ENCODE results near the gene EYA2.

Gene EYA2

GRCh38 chr20:47233333-47234188, 338.9 kb downstream of the EYA2 start:
- peaks cover 2% of the 10 kb centered on the region for H3K4me1 Mint-ChIP-seq
- peaks cover 43% of the 10 kb centered on the region for H3K36me3 Mint-ChIP-seq (ENCODE audit: low read depth)
- ATAC-seq, result no peak
- H3K4me3 Mint-ChIP-seq, result no peak overlapping the region
- peak overlapping the region; percentile 50 for H3K27ac Mint-ChIP-seq
- H3K27me3 Mint-ChIP-seq, result no peaks in the 10 kb centered on the region
- DNase-seq, result no peak
- H3K9me3 Mint-ChIP-seq, result no peaks in the 10 kb centered on the region

GRCh38 chr20:47235111-47235510, 340.5 kb downstream of the EYA2 start:
- H3K4me3 Mint-ChIP-seq, result no peak overlapping the region
- DNase-seq (no peak), ATAC-seq (no peak)
- H3K27ac Mint-ChIP-seq, result no peak overlapping the region
- peaks cover 2% of the 10 kb centered on the region for H3K4me1 Mint-ChIP-seq
- peaks cover 49% of the 10 kb centered on the region for H3K36me3 Mint-ChIP-seq (ENCODE audit: low read depth)
- no peaks in the 10 kb centered on the region for H3K27me3 Mint-ChIP-seq
- H3K9me3 Mint-ChIP-seq, result no peaks in the 10 kb centered on the region

- Mint-ChIP-seq H3K36me3 (ENCODE audit: low read depth) (peaks cover 43% of the 10 kb centered on the region), H3K27ac (no peak overlapping the region), H3K4me1 (no peaks in the 10 kb centered on the region), H3K4me3 (no peak overlapping the region), H3K9me3 (no peaks in the 10 kb centered on the region), H3K27me3 (no peaks in the 10 kb centered on the region)
- no peak for ATAC-seq
- no peak for DNase-seq
Measured at GRCh38 chr20:47235853-47236638, 341.4 kb downstream of the EYA2 start.

- Mint-ChIP-seq H3K9me3 (no peaks in the 10 kb centered on the region), H3K36me3 (ENCODE audit: low read depth) (peaks cover 41% of the 10 kb centered on the region), H3K4me1 (no peaks in the 10 kb centered on the region), H3K27me3 (no peaks in the 10 kb centered on the region), H3K4me3 (no peak overlapping the region), H3K27ac (no peak overlapping the region)
- no peak for ATAC-seq
- no peak for DNase-seq
Measured at GRCh38 chr20:47236639-47236900, 341.9 kb downstream of the EYA2 start.

GRCh38 chr20:47237715-47238114, 343.1 kb downstream of the EYA2 start:
- DNase-seq (no peak), ATAC-seq (no peak)
- H3K4me3 Mint-ChIP-seq, result no peak overlapping the region
- peaks cover 37% of the 10 kb centered on the region for H3K36me3 Mint-ChIP-seq (ENCODE audit: low read depth)
- no peaks in the 10 kb centered on the region for H3K4me1 Mint-ChIP-seq
- H3K27ac Mint-ChIP-seq, result no peak overlapping the region
- no peaks in the 10 kb centered on the region for H3K27me3 Mint-ChIP-seq
- no peaks in the 10 kb centered on the region for H3K9me3 Mint-ChIP-seq
